HFF-Myc (cell line): ENCODE measurements around the gene CADM1.

Experiments
- DNase-seq: peaks from one replicate; pipeline ENCODE4 v3.0.0-alpha.2; 2011; ENCODE audit warnings: low read depth; ENCODE audit errors: extremely low read depth
- H3K4me3 ChIP-seq: replicated peaks from 2 replicates; pipeline ENCODE4 v1.5.1; 2011; ENCODE audit warnings: low read depth, mild to moderate bottlenecking, control low read depth, low read length
- TF ChIP-seq, protein P1 (sequence below): IDR thresholded peaks from 2 replicates; pipeline ENCODE4 v1.5.1; 2012; ENCODE audit warnings: mild to moderate bottlenecking, low read depth, low read length, control low read depth; ENCODE audit errors: missing control alignments

CADM1 gene

DNA sequence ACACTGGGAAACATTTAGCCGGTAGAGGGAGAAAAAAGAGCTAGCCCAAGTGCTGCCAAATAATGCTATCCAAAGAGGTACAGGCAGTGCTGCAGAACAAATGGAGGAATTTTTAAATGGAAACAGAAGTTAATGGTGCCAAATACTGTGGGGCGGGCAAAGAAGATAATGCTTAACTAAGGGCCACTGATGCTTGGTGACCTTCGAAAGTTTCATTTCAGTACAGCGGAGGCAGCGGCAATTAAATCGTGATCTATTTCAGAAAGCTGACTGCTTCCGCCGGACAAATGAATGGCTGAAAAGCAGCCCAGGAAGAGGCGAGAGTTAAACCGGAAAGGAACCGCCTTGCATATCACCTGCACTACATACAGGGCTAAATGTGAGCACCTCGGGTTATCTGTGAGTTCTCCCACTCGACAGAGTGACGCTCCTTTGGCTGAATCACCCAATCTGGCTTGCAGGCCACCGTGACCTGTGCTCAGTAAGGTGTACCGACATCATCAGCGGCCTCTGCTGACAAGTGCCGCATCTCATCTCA lies 42.1 kb downstream of the CADM1 start:
- TF ChIP-seq, protein P1, sequence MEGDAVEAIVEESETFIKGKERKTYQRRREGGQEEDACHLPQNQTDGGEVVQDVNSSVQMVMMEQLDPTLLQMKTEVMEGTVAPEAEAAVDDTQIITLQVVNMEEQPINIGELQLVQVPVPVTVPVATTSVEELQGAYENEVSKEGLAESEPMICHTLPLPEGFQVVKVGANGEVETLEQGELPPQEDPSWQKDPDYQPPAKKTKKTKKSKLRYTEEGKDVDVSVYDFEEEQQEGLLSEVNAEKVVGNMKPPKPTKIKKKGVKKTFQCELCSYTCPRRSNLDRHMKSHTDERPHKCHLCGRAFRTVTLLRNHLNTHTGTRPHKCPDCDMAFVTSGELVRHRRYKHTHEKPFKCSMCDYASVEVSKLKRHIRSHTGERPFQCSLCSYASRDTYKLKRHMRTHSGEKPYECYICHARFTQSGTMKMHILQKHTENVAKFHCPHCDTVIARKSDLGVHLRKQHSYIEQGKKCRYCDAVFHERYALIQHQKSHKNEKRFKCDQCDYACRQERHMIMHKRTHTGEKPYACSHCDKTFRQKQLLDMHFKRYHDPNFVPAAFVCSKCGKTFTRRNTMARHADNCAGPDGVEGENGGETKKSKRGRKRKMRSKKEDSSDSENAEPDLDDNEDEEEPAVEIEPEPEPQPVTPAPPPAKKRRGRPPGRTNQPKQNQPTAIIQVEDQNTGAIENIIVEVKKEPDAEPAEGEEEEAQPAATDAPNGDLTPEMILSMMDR = no peak
- no peak for DNase-seq

DNA sequence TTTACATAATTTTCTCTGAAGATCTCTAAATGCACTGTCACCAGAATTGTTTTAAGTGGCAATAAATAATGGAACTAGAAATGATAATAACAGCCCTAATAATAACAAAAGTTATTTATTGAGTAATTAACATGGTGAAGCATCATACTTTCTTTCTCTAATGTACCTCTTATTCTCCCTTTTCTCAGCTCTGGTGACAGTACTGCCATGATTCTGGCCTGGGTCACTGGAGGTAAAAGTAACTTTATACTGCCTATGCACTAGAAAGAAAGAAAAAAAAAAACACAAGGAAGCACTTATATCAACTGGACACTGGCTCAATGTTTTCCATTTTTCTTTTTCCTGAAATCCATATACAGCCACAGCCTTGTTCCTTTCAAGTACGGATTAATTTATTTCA lies 43.7 kb downstream of the CADM1 start:
- no peak for DNase-seq
- H3K4me3 ChIP-seq = no peak overlapping the region
- TF ChIP-seq, protein P1 = no peak

More for the DNA sequence above, 42.1 kb downstream of the CADM1 start:
- no peak overlapping the region for H3K4me3 ChIP-seq

DNA sequence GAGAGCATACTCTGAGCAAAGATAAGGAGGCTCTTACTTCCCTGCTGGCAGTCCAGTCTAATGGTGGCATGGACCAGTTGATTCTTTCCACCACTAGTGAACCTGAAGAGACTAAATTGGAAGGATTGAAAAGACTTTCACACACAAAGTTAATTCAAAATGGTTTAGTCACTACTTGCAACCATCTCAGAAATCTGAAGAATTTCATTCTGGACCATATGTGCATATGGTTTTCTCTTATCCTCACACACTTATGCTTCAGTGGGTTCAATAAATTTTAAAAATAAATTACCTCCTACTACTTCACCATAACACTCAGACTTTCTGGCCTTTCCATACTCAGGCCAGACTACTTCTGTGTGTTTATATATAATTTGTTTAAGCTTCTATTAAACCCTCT lies 44.7 kb downstream of the CADM1 start:
- TF ChIP-seq, protein P1 = no peak
- no peak overlapping the region for H3K4me3 ChIP-seq
- no peak for DNase-seq

DNA sequence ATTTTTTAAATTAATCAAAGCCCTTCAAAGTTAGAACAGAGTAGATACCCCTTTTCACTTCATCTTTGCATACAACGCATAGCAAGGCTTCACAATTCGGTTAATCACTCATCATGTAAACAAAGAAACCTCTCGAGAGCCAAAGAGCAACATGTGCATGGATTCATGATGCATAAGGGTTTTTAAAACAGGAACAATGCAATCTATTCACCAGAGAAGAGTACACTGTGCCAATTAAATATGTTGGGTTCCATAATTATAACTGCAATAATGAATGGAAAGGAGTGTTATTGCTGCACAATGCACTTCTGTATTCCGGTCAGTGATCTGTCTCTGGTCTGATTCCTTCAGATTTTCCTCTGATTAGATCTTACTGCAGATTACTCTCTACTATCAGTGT lies 45.3 kb downstream of the CADM1 start:
- H3K4me3 ChIP-seq = no peak overlapping the region

DNA sequence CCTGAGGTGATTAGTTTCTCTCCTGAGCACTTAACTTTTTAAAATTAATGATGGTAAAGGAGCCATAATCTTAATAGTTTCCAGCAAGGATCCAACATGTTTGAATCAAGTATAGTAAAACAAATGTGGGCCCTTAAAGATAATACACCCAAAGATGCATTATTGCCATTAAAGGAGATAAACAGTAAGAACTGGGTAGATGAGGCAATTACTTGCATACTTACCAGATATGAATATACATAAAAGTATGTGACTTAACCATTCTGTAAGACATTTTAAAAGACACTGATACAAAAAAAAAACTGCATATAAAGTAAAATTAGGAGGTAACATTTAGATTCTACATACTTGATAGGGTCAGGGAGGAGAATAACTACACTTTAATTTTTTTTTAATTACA lies 48.2 kb downstream of the CADM1 start:
- DNase-seq = no peak

More for the DNA sequence above, 45.3 kb downstream of the CADM1 start:
- DNase-seq = no peak
- TF ChIP-seq, protein P1 = no peak

DNA sequence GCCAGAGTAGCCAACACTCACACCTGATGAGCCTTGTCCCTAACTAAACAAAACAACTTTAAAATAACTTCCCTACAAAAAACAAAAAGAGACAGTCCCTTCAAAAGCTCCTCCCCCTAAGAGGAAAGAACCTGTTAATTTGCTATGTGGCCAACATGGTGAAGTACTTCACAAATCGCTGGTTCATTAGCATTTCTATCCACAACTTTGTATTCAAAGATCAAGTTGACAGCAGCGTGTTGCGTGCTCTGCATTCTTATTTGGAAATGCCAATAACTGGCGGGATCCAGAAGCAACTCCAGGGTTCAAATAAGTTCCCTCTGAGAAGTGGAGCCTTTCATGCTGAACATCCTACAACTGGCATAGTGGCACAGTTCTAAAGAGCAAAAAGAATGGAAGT lies 48.6 kb downstream of the CADM1 start:
- DNase-seq = no peak
- TF ChIP-seq, protein P1 = no peak
- H3K4me3 ChIP-seq = no peak overlapping the region

More for the DNA sequence above, 48.2 kb downstream of the CADM1 start:
- TF ChIP-seq, protein P1 = no peak
- no peak overlapping the region for H3K4me3 ChIP-seq

DNA sequence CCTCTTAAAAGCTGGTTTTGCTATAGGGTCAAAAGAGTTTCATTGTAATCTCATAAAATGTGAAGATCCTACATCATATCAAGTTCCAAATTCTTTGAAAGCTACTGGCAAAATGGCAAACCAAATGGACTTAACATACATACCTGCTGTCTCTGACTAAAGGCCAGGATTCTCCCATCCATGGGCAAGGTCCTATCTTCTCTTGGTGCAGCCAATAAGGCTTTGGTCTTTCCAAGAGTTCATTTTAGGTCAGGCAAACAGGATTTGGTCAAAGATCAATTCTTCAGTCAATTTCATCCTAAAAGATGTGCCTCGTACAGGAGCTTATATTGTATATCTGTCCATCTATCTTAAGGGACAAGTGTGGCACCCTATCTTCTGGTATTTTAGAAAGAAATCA lies 49.7 kb downstream of the CADM1 start:
- TF ChIP-seq, protein P1 = no peak
- DNase-seq = no peak
- H3K4me3 ChIP-seq = no peak overlapping the region
